HepG2 (cell line): ENCODE data around the gene UBE2R2.

Experiments
- ATF1 ChIP-seq: IDR thresholded peaks from 2 replicates; pipeline ENCODE4 v1.6.1; 2016; ENCODE audit warnings: mild to moderate bottlenecking, control low read depth
- HNRNPUL1 ChIP-seq: fragments of 200-400 bp; formaldehyde crosslinking; IDR thresholded peaks from 2 replicates; pipeline ENCODE4 v1.6.1; 2017; ENCODE audit warnings: low read depth, mild to moderate bottlenecking, low read length, moderate library complexity
- NFATC3 ChIP-seq: sonication (generic); formaldehyde crosslinking; IDR thresholded peaks from 2 replicates; pipeline ENCODE4 v1.5.1; 2020; ENCODE audit warnings: mild to moderate bottlenecking, missing genetic modification reagents
- RARG ChIP-seq: sonication (generic); formaldehyde crosslinking; IDR thresholded peaks from 2 replicates; pipeline ENCODE4 v1.4.0; 2020; ENCODE audit warnings: low read depth, mild to moderate bottlenecking, missing genetic modification reagents
- ZNF24 ChIP-seq: fragments of 450-650 bp; IDR thresholded peaks from 2 replicates; pipeline ENCODE4 v1.6.1; 2017; ENCODE audit warnings: antibody characterized with exemption, mild to moderate bottlenecking
- TF ChIP-seq, protein P1 (sequence below): sonication (generic); formaldehyde crosslinking; IDR thresholded peaks from 2 replicates; pipeline ENCODE4 v1.8.1; 2023; ENCODE audit warnings: missing genetic modification reagents, inconsistent platforms, borderline replicate concordance
- TF ChIP-seq, protein P2 (sequence below): sonication (generic); formaldehyde crosslinking; IDR thresholded peaks from 2 replicates; pipeline ENCODE4 v1.8.0; 2022; ENCODE audit warnings: mild to moderate bottlenecking, missing genetic modification reagents, borderline replicate concordance

GRCh38 chr9:33797837-33798236 lies 19.1 kb upstream of the UBE2R2 start:
- TF ChIP-seq ZNF24, result no peak
- no peak for TF ChIP-seq HNRNPUL1
- no peak for TF ChIP-seq RARG (CRISPR knock-in tag)
- no peak for TF ChIP-seq NFATC3 (CRISPR knock-in tag)
- TF ChIP-seq, protein P1, sequence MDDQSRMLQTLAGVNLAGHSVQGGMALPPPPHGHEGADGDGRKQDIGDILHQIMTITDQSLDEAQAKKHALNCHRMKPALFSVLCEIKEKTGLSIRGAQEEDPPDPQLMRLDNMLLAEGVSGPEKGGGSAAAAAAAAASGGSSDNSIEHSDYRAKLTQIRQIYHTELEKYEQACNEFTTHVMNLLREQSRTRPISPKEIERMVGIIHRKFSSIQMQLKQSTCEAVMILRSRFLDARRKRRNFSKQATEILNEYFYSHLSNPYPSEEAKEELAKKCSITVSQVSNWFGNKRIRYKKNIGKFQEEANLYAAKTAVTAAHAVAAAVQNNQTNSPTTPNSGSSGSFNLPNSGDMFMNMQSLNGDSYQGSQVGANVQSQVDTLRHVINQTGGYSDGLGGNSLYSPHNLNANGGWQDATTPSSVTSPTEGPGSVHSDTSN (CRISPR knock-in tag), result no peak
- TF ChIP-seq, protein P2, sequence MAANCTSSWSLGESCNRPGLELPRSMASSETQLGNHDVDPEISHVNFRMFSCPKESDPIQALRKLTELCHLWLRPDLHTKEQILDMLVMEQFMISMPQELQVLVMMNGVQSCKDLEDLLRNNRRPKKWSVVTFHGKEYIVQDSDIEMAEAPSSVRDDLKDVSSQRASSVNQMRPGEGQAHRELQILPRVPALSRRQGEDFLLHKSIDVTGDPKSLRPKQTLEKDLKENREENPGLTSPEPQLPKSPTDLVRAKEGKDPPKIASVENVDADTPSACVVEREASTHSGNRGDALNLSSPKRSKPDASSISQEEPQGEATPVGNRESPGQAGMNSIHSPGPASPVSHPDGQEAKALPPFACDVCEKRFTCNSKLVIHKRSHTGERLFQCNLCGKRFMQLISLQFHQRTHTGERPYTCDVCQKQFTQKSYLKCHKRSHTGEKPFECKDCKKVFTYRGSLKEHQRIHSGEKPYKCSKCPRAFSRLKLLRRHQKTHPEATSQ, result no peak
- TF ChIP-seq ATF1, result no peak
